ENCODE results near the gene HECTD3.
"Not testable (repeated sequence)": the region's sequence is repeated elsewhere in the genome, so short reads cannot be mapped to it uniquely, and the experiment has no call there.

- not testable (repeated sequence) for TF ChIP-seq BHLHE40 (IDR thresholded peaks at IDR 0.05; ENCODE audit: borderline replicate concordance); PKNOX1 (IDR thresholded peaks at IDR 0.05); SP1 (IDR thresholded peaks at IDR 0.05); ARNT (IDR thresholded peaks at IDR 0.05); ZNF384 (IDR thresholded peaks at IDR 0.05); FOXM1 (IDR thresholded peaks at IDR 0.05; ENCODE audit: borderline replicate concordance); ELF4 (IDR thresholded peaks at IDR 0.05)
These were observed 9.5 kb downstream of the HECTD3 start for GRCh38 chr1:45001576-45001975.

All from HEK293T (cell line).